Measurements from ENCODE around the gene FOLR2.

GRCh38 chr11:72263361-72263760 is 46.8 kb downstream of the FOLR2 start:
- TF ChIP-seq CTCF (IDR thresholded peaks at IDR 0.05) (no peak), POLR2A (IDR thresholded peaks at IDR 0.05) (no peak)

Measured in thyroid gland (tissue), 4 donors.